GM19328 (cell line): ENCODE data around the gene DCST2.

Source experiments
- ATAC-seq: cut with Tn5 transposase; IDR thresholded peaks from one replicate; pipeline ENCODE4 v1.9.1; 2021; ENCODE audit warnings: mild to moderate bottlenecking, moderate library complexity; ENCODE audit not compliant: unreplicated experiment

Gene DCST2

DNA sequence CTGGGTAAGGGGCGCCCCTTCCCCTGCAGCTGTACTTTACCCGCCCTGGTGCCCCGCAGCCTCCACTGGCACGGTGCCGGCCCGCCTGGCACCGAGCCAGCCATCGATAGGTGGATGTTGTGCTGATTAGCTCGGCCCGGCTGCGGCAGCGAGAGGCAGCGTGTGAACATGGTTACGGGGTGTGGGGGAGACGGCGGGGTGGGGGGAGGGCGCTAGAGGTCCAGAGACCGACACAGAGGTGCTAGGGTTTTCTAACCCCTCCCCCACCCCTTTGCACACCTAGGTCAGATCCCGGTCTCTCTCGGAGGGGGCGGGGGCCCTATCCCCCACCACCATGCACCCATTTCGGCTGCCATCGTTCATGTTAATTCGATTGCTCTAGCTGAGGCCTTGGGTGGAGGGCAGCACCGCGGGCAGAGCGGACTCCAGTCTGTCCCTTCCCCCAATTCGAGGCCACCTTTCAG is 36.6 kb upstream of the DCST2 start:
- no peak for ATAC-seq

DNA sequence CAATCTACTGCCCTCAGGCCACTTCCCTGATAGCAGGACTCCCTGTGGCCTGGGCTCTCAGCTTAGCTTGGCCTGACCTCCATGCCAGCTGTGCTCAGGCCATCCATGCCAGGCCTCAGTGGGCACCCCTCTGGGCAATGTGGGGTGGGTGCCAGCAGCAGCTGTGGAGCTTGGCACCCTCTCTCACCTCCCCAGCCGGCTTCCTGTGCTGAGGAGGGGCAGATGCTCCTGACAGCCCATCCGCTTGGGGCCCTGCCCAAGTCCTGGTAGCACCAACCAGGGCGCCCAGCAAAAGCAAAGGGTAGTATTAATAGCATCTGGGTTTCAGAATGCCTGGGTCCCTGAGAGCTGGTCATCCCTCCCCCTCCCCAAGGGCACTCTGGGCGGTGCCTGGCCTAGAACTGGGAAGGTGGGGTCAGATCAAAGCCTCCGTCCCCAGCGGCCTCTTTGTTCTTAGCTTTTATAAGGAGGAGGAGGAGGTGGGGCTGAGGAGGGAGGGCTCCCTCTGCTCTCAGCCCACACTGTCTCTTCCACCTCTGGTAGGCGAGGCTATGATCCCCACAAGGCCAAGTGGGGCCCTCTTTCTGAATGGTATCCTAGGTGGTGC is 36.1 kb upstream of the DCST2 start:
- ATAC-seq: no peak

DNA sequence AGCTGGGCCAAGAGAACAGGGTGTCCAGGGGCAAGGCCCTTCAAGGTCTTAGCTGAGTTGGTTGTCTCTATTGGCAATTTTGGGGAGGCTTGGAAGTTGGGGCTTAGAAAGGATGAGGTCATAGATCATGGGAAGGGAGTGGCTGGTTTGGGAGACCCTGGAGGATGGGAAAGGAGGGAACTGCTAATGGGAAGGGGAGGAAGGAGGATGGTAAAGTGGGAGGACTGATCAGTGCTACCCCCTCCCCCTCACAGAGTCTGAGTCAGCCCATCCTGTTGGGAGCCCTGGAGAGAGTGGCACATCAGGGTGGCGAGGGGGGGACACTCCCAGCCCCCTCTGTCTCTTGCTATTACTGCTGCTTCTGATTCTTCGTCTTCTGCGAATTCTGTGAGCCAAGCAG is 35.0 kb upstream of the DCST2 start:
- no peak for ATAC-seq

DNA sequence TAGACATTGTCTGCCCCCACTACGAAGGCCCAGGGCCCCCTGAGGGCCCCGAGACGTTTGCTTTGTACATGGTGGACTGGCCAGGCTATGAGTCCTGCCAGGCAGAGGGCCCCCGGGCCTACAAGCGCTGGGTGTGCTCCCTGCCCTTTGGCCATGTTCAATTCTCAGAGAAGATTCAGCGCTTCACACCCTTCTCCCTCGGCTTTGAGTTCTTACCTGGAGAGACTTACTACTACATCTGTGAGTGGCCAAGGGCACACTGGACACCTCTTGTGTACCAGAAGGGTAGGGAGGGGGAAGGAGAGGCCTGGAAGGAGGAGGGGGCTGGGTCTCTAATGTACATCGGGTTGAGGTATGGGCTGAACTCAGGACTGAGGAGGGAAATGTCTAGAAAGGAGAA is 33.2 kb upstream of the DCST2 start:
- ATAC-seq: no peak

DNA sequence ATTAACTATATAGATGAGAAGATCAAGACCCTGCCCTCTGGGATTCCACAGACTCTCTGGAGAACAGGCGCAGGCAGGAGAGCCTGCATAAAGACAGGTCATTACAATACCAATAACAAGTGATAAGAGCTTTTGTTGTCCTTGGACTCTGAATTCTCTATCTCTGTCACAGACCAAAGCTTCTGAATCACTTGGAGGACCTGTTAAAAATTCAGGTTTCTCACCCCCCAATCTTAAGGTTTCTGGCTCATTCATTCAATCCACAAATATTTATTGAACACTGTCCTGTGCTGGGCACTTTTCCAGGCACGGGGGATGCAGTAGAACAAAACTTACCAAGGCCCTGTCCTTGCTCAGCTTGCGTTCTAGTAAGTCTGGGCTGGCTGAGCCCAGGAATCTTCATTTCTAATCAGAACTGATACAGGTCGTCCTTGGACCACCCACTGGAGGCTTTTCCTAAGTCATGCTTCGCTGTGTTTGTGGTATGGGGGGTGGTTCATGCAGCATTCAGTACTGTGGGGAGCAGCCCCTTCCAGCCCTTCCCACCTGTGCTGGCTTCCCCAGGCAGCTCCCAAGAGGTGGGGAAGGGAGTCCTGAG is 31.4 kb upstream of the DCST2 start:
- ATAC-seq: no peak

DNA sequence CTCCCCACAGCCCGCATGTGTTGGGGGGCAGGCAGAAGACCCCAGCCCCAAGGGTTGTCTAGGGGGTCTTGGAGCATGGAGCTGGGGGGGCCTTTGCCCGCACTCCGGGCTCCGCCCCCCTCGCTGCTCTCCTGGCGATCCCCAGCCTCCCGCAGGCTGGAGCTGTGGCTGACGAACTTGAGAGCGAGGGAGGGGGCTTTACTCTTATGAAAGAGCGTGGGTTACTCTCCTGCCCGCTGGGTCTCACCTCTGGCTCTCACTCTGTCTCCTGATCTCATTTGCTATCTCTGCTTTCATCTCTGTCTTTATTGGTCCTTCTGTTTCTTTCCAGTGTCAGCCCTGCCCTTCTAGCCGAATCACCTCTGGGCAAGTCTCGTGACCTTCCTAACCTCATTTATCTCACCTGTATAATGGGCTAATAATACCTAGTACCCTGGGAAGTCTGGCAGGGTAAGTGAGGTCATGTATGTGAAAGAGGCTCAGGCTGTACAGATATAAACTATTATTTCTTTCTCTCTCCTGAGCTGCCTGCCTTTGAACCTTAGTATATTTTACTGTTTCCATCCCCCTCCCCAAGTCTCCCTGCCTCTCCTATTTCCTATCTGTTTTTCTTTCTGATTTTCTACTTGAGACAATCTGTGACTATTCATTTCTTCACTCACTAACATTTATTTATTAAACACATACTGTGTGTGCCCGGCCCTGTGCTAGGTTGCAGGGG is 30.7 kb upstream of the DCST2 start:
- ATAC-seq: no peak

DNA sequence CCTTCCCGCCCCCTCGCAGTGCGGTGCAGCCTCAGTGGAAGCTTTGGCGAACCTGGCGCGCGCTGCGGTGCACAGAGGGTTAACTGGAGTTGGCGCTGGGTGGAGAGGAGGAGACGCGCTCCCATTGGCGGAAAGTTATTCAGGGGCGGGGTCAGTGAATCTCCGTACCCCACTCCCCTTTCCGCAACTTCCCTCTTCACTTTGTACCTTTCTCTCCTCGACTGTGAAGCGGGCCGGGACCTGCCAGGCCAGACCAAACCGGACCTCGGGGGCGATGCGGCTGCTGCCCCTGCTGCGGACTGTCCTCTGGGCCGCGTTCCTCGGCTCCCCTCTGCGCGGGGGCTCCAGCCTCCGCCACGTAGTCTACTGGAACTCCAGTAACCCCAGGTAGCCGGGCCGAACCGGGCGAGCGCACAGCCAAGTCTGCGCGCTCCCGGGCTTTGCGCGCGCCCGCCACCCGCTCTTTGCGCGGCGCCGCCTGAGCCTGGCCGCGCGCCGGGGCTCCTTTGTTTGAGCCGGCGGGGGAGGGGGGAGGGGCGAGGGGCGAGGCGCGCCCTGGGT is 30.0 kb upstream of the DCST2 start, which contains the start of gene EFNA4:
EFNA4 (plus strand) TSS at position 191 of the 561 bp plus-strand sequence; CDS start at position 275, 84 bp downstream.
- peak; percentile 69 for ATAC-seq

DNA sequence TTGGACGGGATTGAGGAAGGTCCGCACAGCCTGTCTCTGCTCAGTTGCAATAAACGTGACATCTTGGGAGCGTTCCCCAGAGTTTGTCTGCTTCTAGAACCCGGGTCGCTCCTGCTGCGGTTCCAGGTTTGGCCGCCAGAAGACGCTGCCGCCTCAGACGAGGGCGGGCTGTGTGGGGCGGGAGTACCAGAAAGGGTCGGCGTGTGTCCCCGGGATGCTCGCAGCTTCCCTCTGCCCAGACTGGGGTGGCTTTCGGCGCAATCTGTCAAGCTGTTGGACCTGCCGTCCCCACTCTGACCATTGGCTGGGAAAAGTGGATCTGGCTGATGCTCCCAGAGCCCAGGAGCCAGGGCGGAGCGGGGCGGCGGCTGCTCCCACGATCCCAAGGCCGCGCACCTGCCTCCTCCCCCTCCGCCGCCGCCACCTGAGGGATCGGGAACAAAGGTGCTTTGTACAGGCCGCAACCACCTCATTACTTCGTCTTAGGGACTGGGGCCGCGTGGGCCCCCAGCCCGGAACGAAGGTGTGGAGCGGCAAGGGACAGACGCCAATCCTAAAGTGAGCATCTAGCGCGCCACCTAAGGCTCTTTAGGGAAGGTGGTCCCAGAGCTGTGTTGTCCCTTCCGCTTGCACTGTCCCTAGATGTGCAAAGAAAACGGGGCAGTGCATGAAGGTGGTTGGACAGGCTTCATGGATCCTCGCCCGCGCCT is 29.3 kb upstream of the DCST2 start:
- ATAC-seq: no peak

DNA sequence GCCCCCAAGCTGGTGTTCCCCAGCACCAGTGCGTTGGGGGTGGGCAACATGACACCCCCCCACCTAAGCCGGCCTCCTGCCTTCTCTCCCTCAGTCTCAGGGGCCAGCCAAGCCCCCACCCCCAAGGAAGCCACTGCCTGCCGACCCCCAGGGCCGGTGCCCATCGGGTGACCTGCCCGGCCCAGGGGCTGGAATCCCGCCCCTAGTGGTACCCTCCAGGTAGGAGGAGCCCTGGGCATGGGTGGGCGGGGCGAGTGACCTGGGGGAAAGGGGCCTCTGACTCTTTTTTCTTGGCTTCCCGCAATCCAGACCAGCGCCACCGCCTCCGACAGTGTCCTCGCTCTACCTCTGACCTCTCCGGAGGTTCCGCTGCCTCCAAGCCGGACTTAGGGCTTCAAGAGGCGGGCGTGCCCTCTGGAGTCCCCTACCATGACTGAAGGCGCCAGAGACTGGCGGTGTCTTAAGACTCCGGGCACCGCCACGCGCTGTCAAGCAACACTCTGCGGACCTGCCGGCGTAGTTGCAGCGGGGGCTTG is 28.6 kb upstream of the DCST2 start:
- no peak for ATAC-seq

DNA sequence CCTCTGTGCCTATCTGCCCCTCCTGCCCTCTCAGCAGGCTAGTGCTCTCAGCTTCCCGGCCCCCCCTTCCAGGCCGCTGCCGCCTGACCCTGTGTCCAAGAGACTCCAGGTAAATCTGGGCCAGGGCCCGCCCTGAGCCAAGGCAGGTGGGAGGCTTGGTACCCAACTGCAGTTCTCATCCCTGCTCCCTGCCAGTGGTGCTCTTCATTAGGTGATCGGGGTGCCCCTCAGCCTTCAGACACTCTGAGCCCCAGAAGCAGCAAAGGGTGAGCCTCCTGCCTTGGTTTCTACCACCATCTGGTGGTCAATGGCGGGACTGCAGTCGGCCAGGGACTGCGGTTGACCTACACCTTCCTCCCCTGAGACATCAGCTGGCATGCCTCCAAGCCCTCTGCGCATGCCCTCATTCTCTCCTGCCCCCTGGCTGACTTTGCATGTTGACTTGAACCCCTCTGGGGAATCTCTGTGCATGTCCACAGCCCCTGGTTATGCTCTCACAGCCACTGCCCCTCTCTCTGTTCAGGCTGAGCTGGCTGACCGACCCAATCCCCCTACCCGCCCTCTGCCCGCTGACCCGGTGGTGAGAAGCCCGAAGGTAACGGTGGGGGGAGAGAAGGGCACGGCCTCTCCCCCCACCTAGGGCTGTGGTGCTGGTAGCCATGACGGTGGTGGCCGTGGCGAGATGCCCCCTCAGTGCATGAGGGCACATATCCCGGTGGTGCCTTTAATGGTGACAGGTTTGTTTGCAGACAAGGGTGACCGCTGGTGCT is 28.0 kb upstream of the DCST2 start:
- ATAC-seq: no peak

DNA sequence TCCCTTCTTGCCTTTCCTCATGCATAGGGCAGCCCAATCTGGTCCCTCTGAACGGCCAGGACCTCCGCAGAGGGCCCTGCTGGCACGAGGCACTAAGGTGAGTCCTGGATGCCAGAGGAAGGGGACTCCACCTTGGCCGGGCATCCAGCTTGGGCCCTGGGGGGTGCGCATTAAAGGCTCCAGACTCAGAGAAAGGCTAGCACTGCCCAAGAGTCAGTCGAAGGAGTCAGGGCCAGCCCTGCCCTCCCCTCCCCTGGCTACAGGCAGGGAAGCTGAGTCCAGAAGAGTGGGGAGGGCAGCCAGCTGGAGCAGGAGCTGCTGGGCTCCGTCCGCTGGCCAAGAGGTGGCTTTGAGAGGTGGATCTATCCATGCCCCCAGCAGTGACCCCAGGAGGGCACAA is 27.2 kb upstream of the DCST2 start:
- ATAC-seq: no peak

DNA sequence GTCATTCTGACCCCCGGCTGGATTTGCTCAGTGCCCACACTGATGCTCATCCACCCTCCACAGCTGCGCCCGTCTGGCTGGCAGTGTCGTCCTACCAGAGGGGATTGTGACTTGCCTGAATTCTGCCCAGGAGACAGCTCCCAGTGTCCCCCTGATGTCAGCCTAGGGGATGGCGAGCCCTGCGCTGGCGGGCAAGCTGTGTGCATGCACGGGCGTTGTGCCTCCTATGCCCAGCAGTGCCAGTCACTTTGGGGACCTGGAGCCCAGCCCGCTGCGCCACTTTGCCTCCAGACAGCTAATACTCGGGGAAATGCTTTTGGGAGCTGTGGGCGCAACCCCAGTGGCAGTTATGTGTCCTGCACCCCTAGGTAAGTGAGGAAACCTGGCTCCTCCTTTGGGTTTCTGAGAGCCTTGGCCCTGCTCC is 24.2 kb upstream of the DCST2 start:
- no peak for ATAC-seq

DNA sequence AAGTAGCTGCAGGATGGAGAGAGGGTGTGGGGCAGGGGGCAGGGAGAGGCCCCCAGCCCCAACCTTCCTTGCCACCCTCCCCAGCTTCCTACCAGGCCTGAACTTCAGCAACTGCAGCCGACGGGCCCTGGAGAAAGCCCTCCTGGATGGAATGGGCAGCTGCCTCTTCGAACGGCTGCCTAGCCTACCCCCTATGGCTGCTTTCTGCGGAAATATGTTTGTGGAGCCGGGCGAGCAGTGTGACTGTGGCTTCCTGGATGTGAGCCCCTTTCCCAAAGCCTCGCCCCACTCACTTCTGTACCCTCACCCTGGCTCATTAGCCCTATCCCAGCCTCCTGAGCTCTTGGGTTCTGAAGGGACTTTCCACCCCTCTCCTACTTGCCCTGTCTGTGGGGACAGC is 23.5 kb upstream of the DCST2 start:
- no peak for ATAC-seq

DNA sequence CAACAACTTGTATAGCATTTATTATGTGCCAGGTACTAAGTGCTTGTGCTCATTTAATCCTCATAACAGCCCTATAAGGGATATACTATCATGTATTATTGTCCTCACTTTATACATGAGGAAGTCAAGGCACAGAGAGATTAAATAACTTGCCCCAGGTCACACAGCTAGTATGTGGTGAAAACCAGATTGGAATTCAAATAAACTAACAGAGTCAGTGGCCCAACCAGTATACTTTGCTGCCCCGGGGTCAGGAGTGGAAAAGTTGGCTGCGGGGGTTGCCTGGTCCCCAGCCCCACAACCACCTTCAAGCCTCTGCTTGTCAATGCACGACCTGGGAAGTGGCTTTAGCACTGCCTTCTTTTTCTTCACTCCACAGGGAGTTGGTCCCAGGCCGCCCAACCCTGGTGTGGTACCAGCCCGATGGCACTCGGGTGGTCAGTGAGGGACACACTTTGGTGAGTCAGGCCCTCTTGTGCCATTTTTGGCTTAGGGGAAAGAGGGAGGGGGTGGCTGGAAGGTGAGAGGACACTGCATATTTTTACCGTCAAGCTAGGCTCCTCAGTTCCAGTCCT is 20.0 kb upstream of the DCST2 start:
- ATAC-seq: no peak

DNA sequence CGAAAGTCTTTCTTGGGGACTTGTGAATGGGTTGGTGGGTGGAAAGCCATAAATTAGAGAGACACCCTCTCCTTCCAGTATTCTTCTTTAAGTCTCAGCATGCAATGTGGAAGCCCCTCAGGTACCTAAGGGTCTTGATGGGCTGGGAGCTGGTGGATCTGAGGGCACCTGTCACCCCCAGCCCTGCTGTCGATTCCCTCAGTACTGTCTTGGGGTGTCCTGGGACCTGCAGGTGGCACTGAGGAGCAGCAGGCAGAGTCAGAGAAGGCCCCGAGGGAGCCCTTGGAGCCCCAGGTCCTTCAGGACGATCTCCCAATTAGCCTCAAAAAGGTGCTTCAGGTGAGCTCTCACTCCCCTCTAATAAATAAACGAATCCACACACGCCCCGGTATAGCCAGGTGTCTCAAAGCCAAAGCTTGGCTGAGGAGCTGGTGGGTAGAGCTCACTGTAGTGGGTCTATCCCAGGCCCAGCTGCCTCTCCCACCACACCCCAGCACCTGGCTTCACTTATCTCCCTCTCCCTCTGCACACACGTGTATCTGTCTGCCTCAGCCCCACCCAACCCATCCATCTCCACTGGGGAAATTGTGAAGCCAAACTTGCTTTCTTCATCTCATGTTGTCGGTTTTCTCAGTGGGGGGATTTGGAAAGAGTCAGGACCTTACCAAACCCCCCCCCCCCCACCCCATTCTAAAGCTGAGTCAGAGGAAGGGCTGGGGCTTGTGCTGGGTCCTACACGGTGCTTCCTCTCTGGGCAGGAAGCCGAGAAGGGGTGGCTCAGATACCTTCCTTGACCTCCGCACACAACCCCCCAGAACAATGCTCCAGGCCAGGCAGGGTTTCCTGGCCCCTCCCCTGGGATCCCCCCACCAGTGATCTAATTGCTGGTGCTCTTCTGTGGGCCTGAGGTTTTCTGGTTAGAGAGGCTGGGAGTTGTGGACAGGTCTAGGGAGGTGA is 19.1 kb upstream of the DCST2 start:
- ATAC-seq: no peak

DNA sequence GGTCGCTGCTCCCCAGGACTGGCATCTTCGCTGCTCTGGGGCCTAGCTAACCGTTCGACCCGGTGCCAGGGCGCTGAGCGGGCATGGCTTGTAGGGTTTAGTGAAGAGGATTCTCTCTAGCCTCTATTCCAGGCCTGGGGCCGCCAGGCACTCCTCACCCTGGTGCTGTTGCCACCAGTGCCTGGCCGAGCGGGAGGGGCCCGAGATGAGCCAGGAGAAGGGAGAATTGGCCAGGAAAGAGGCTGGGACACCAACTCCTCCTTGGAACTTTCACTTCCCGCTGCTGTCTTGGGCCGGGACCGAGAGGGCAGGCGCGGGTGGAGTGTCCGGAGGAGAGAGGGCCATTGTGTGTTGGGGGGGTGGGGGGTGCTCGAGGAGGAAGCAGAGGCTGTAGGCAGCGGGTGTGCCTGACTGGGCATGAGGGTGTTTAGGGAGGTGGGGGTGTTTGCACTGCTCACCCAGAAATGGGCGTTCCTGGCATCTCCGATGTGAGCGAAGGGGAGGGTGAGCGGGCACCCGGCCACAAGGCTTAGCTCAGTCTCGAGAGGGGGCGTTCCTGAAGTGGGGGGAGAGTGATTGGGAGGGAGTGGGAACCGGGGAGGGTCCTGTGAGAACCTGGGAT is 18.3 kb upstream of the DCST2 start:
- ATAC-seq: no peak

DNA sequence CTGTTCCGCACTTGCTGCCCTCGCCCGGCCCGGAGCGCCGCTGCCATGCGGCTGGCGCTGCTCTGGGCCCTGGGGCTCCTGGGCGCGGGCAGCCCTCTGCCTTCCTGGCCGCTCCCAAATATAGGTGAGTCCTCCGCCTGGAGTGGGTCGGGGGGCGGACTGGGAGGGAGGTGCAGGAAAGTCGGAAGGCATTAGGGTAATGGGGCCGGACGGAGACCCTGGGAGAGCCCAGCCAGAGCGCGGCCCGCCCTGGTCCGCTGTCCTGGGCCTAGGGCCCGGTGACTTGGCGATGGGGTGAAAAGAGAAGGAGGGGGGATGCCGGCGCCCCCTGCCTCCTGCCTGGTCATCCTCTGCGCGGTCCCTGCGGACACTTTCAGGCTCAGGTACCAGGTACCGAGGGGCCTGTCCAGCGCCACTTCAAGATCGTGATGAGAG is 17.8 kb upstream of the DCST2 start:
- ATAC-seq: no peak
